ENCODE measurements around the gene IL26. TPM values are rescaled to one million over a fixed set of nuclear protein-coding genes. Genes with fewer than 3 reads are reported as not detected.

IL26 gene
- total and polyA plus RNA-seq, 12 donors, result not detected

- no peak for DNase-seq
- no peak overlapping the region for H3K27ac ChIP-seq
- intact Hi-C loops (cut with DNase I), result no loop called here
- no peaks in the 10 kb centered on the region for H3K27me3 ChIP-seq
- H3K4me3 ChIP-seq, result no peak overlapping the region
- H3K4me1 ChIP-seq (replicated peaks in 1 of 2), result no peaks in the 10 kb centered on the region
- no peak for TF ChIP-seq POLR2A (IDR thresholded peaks at IDR 0.05)
- TF ChIP-seq, protein P1, sequence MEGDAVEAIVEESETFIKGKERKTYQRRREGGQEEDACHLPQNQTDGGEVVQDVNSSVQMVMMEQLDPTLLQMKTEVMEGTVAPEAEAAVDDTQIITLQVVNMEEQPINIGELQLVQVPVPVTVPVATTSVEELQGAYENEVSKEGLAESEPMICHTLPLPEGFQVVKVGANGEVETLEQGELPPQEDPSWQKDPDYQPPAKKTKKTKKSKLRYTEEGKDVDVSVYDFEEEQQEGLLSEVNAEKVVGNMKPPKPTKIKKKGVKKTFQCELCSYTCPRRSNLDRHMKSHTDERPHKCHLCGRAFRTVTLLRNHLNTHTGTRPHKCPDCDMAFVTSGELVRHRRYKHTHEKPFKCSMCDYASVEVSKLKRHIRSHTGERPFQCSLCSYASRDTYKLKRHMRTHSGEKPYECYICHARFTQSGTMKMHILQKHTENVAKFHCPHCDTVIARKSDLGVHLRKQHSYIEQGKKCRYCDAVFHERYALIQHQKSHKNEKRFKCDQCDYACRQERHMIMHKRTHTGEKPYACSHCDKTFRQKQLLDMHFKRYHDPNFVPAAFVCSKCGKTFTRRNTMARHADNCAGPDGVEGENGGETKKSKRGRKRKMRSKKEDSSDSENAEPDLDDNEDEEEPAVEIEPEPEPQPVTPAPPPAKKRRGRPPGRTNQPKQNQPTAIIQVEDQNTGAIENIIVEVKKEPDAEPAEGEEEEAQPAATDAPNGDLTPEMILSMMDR (IDR thresholded peaks at IDR 0.05), result no peak
- 75 to 82% (median 78%) methylated on average over 2 of the region's 2 CpGs for WGBS, 4 donors
- no peaks in the 10 kb centered on the region for H3K9me3 ChIP-seq (replicated peaks in 1 of 3)
- no peaks in the 10 kb centered on the region for H3K36me3 ChIP-seq (replicated peaks in 1 of 2)
These were observed 24.8 kb downstream of the IL26 start for GRCh38 chr12:68200854-68201253.

DNA sequence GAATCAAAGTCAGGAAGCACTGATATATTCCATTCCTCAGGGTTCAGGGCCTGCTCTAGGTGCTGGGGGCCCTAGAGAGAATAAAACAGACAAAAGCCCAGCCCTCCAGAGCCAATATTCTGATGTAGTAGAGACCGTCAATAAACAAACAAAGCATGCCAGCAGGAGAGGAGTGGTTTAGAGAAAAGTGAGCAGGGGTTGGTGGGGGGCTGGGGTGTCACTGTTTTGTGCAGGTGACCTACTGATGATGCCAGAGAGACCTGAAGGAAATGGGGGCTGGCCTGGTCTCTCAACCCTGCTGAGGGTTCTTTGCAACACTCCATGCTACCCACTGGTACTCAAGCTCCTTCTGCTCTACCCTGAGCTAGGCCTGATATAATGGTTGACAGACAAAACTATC is 26.5 kb downstream of the IL26 start:
- DNase-seq, result no peak
- Histone ChIP-seq H3K36me3 (replicated peaks in 1 of 2) (no peaks in the 10 kb centered on the region), H3K9me3 (replicated peaks in 1 of 3) (no peaks in the 10 kb centered on the region), H3K4me3 (no peak overlapping the region), H3K27me3 (no peaks in the 10 kb centered on the region), H3K27ac (no peak overlapping the region), H3K4me1 (replicated peaks in 1 of 2) (no peaks in the 10 kb centered on the region)
- 93 to 100% (median 98%) methylated on average over 1 of the region's 1 CpG for WGBS, 4 donors
- intact Hi-C loops (cut with DNase I), result no loop called here
- no peak for TF ChIP-seq POLR2A (IDR thresholded peaks at IDR 0.05)
- TF ChIP-seq, protein P1 (IDR thresholded peaks at IDR 0.05), result no peak

DNA sequence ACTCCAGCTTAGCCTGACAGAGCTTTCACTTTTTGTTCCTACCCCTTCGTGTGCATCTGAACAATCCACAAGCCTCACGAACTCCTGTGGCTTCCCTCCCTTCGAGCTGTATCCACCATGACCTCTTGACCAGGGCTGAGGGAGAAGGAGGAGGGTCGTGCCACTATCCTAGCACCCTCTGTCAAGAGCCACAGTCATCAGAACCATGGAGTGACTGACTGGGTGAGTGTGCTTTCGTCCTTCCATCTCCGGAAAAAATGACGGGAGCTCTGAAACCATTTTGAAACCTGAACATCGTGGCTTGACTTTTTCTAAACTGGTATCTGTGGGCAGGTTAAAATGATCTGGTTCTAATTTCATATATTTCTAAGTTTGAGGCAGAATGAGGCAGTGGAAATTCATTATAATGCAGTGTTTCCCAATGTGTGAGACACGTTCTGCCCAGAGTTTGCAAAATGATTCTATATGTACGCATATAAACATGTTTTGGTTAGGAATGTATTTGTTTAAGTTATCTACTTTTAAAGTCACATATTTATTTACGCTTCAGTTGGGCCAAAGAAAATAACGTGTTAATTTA is 27.0 kb downstream of the IL26 start:
- Histone ChIP-seq H3K9me3 (replicated peaks in 1 of 3) (no peaks in the 10 kb centered on the region), H3K27me3 (no peaks in the 10 kb centered on the region), H3K36me3 (replicated peaks in 1 of 2) (no peaks in the 10 kb centered on the region), H3K4me1 (replicated peaks in 1 of 2) (no peaks in the 10 kb centered on the region), H3K27ac (no peak overlapping the region), H3K4me3 (no peak overlapping the region)
- TF ChIP-seq, protein P1 (IDR thresholded peaks at IDR 0.05), result no peak
- TF ChIP-seq POLR2A (IDR thresholded peaks at IDR 0.05), result no peak
- no peak for DNase-seq
- 67 to 74% (median 73%) methylated on average over 12 of the region's 12 CpGs for WGBS, 4 donors
- intact Hi-C loops (cut with DNase I), result no loop called here

- DNase-seq, result no peak
- intact Hi-C loops (cut with DNase I), result no loop called here
These were observed 35.3 kb downstream of the IL26 start for GRCh38 chr12:68190301-68190700.

More at GRCh38 chr12:68190301-68190700, 35.3 kb downstream of the IL26 start:
- Histone ChIP-seq H3K27ac (no peak overlapping the region), H3K4me3 (no peak overlapping the region), H3K27me3 (no peaks in the 10 kb centered on the region), H3K9me3 (replicated peaks in 1 of 3) (no peaks in the 10 kb centered on the region), H3K4me1 (replicated peaks in 1 of 2) (no peaks in the 10 kb centered on the region), H3K36me3 (replicated peaks in 1 of 2) (no peaks in the 10 kb centered on the region)
- TF ChIP-seq, protein P1 (IDR thresholded peaks at IDR 0.05), result no peak
- no peak for TF ChIP-seq POLR2A (IDR thresholded peaks at IDR 0.05)

Measured in adrenal gland (tissue), 12 donors.